Ovary (tissue), 9 donors: ENCODE results near the gene CHRD. TPM values are rescaled to one million over a fixed set of nuclear protein-coding genes. Genes with fewer than 3 reads are reported as not detected.

Experiments used
- DNase-seq, 5 donors: peaks; one replicate each; pipeline ENCODE4 v3.0.0-alpha.2; 2019 to 2020
- H3K27ac ChIP-seq, 2 donors: fragments of 200-600 bp; one replicate each; pipeline versions ENCODE4 v1.5.1 to v1.8.0; 2019 to 2022
- H3K27me3 ChIP-seq: fragments of 200-600 bp; one replicate; pipeline ENCODE4 v1.8.0; 2022
- H3K36me3 ChIP-seq: fragments of 200-600 bp; sonication (generic); one replicate; pipeline ENCODE4 v1.5.1; 2019
- H3K4me1 ChIP-seq: one replicate; pipeline ENCODE4 v1.8.1; 2013; ENCODE audit warnings: mild to moderate bottlenecking, moderate library complexity; ENCODE audit not compliant: insufficient read depth
- H3K4me3 ChIP-seq: fragments of 200-600 bp; sonication (generic); one replicate; pipeline ENCODE4 v1.5.1; 2017
- H3K9me3 ChIP-seq, 2 donors: fragments of 200-600 bp in 1 of 2; sonication (generic) in 1 of 2; one replicate each; pipeline versions ENCODE4 v1.5.1 to v1.8.1; 2013 to 2019; ENCODE audit warnings: mild to moderate bottlenecking in 1 of 2, moderate library complexity in 1 of 2
- CTCF ChIP-seq, 3 donors: fragments of 450-650 bp in 2 of 3; fragments of 200-600 bp in 1 of 3; IDR thresholded peaks; one replicate each; pipeline versions ENCODE4 v1.5.1 to v1.8.0; 2016 to 2022; ENCODE audit warnings: antibody characterized with exemption in 3 of 3, mild to moderate bottlenecking in 1 of 3
- EP300 ChIP-seq: sonication (generic); formaldehyde crosslinking; IDR thresholded peaks from one replicate; pipeline ENCODE4 v1.6.1; 2017; ENCODE audit warnings: antibody characterized with exemption
- POLR2A ChIP-seq: fragments of 450-650 bp; IDR thresholded peaks from one replicate; pipeline ENCODE4 v1.6.1; 2017; ENCODE audit warnings: antibody characterized with exemption, mild to moderate bottlenecking, moderate library complexity
- WGBS, 3 donors: extraction: QIAGEN DNeasy Blood & Tissue Kit in 1 of 3; methylation state at CpG; one replicate each; pipeline versions ENCODE4 v1.1.5 to v1.1.7; 2013 to 2017; 5-methylcytosine and 5-hydroxymethylcytosine counted together
- intact Hi-C, 4 donors: fragments of 100-400 bp; cut with DNase I; formaldehyde crosslinking; loops; one replicate each; pipeline versions ENCODE4 v1.11.0 to v1.15.1; 2022 to 2023
- polyA plus RNA-seq, 2 donors: library from polyadenylated mRNA; stranded (reverse); fragments of 200-250 nt in 1 of 2; fragments of 350-450 nt in 1 of 2; fragmentation: Illumina TruSeq in 1 of 2; extraction: RNeasy Lipid Tissue Mini Kit (QIAGEN cat#74804) in 1 of 2; gene quantifications; one replicate each; pipeline ENCODE4 v1.2.3, GENCODE V29; 2013 to 2014
- total RNA-seq, 7 donors: library from RNA; depleted of rRNA in 2 of 7; stranded (reverse); fragments of >200 nt in 2 of 7; fragmentation: NEBNext Ultra II Directional in 3 of 7; extraction: Animal tissue kit (Norgen Biotek cat#: 25700) in 3 of 7; gene quantifications; one replicate each; pipeline versions ENCODE4 v1.1.0 to v1.2.4, GENCODE V29; 2016 to 2023
- donor health status: DM: no; HTN: no; CAD: no; lungs with moderate emphysema.
- donor health status: DM: no; HTN: no; CAD: no.
- donor health status: Bipolar disorder and iron deficiency.
- donor health status: DM: yes; HTN: yes; CAD: no.
- donor health status: DM: no; HTN: no; CAD: no.
- donor health status: DM: yes; HTN: yes; CAD: no.

CHRD gene
- total and polyA plus RNA-seq, 9 donors = 3.1 to 37.3 (median 20.5) TPM

DNA sequence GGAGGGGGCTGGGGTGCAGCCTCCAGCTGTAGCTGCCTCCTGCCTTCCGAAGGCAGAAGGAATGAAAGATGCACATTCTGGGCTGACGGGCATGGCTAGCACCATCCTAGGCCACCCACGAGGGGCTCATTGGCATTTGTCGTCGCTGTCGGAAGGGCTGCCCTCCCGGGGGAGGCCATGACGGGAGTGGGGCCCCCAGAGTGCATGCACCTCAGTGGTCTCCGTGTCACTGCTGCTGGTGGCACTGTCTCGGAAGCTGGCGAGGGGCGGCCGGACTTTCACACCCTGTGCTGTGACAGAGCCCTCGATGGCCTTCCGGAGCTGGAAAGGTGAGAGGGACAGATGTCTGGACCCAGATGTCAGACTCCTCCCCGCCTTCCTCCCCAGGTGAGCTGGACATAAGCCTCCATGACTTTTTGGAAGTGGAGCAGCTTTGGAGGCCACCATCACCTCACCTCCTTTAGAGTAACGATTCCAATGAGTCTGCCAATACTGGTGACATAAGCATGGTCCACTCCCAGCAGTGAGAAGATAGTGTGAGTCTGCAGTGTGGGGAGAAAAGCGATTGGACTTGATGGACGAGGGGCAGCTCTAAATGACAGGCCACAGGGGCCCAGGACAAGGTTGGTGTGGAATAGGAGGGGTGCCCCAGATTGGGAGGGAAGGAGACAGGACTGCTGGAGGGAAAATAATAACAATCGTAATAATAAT is 33.2 kb upstream of the CHRD start:
- 90 to 91% (median 91%) methylated on average over 20 of the region's 20 CpGs for WGBS, 3 donors
- Histone ChIP-seq H3K36me3 (no peaks in the 10 kb centered on the region), H3K9me3 (no peaks in the 10 kb centered on the region), H3K4me3 (no peak overlapping the region), H3K27ac (no peak overlapping the region), H3K4me1 (peaks cover 8% of the 10 kb centered on the region), H3K27me3 (no peaks in the 10 kb centered on the region)
- intact Hi-C loops = no loop called here
- DNase-seq = no peak
- no peak for TF ChIP-seq EP300
- no peak for TF ChIP-seq POLR2A
- no peak for TF ChIP-seq CTCF (IDR thresholded peaks at IDR 0.05)

DNA sequence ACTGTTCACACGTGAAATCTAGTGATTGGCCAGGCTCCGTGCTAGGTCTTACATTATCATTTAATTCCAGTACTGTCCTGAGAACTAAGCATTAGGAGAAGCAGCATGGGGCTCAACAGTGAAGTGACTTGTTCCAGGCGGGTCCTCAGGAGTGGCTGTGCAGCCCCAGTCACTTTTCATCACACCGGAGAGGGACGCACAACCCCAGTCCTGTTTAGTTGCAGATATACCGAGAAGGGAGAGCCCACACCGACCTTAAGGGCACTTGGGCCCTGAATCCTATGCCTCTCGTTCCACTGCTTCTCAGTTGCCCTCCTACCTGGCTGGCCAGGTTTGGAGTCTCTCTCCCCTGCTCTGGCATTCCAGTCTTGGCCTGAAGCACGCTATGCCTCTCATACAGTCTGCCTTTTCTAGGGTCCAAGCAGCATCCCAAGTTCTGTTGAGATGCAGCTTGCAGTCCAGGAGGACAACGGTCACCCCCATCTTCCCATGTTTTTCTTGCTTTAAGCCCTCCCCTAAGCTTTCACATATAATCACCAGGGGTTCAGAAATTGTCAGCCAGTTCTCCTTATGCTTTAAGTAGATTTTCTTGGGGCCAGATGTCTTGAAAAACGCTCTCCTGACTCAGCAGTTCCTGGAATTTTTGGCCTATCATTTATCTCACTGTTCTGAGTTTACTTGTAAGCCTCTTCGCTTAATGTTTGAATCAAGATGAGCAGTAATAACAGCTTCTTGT is 32.4 kb upstream of the CHRD start:
- H3K4me3 ChIP-seq = no peak overlapping the region
- DNase-seq = no peak
- H3K36me3 ChIP-seq = no peaks in the 10 kb centered on the region
- TF ChIP-seq EP300 = no peak
- TF ChIP-seq CTCF (IDR thresholded peaks at IDR 0.05) = no peak
- TF ChIP-seq POLR2A = no peak
- H3K4me1 ChIP-seq = peaks cover 12% of the 10 kb centered on the region
- intact Hi-C loops = loop anchor here in 1 of 4 donors (2.0 kb wide), 1 partner anchor 33 kb away; the partner anchor contains the start of gene CHRD
- H3K9me3 ChIP-seq = no peaks in the 10 kb centered on the region
- WGBS, 3 donors = 53 to 59% (median 56%) methylated on average over 12 of the region's 12 CpGs
- H3K27ac ChIP-seq = peak overlapping the region in 1 of 2 donors; percentile 43
- no peaks in the 10 kb centered on the region for H3K27me3 ChIP-seq

- H3K27me3 ChIP-seq = no peaks in the 10 kb centered on the region
- intact Hi-C loops = loop anchor here in 1 of 4 donors (2.0 kb wide), 1 partner anchor 33 kb away; the partner anchor contains the start of gene CHRD
- 50 to 66% (median 57%) methylated on average over 4 of the region's 4 CpGs for WGBS, 3 donors
Observed at GRCh38 chr3:184348057-184348382, 31.8 kb upstream of the CHRD start.

More at GRCh38 chr3:184348057-184348382, 31.8 kb upstream of the CHRD start:
- no peak overlapping the region for H3K4me3 ChIP-seq
- TF ChIP-seq CTCF (IDR thresholded peaks at IDR 0.05) (no peak), EP300 (no peak), POLR2A (no peak)
- no peaks in the 10 kb centered on the region for H3K9me3 ChIP-seq
- no peaks in the 10 kb centered on the region for H3K36me3 ChIP-seq
- peak overlapping the region in 1 of 2 donors; percentile 43 for H3K27ac ChIP-seq
- peaks cover 12% of the 10 kb centered on the region for H3K4me1 ChIP-seq
- DNase-seq = no peak
